ENCODE measurements around the gene BCAS1.

Gene BCAS1

DNA sequence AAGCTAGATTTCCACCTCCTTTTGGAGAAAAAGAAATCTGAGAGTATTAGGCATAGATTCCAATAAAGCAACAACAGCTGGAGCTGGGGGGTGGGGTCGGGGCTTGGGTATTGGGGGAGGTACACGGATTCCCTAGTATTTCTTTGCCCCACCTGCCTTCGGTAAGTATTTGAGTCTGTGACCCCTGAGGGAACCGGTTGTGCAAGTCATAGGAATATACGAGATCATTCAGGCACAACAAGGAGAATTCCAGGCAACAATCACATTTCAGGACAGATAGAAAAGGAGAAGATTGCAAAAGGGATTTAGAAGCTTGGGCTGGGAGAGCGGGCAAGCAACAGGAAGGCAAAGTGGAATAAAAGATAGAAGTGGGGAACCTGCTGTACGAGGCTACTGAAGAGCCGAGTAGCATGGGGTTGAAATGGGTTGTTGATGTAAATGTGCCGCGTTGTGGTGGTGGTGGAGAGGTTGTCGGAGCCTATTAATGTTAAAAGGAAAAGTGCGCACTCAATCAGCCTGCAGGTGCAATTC, 148.9 kb downstream of the BCAS1 start:
- no peak for DNase-seq

- no peak for DNase-seq
These were observed 149.6 kb downstream of the BCAS1 start for GRCh38 chr20:53920647-53921245.

GRCh38 chr20:53919886-53920285, 150.5 kb downstream of the BCAS1 start:
- no peak for DNase-seq

DNA sequence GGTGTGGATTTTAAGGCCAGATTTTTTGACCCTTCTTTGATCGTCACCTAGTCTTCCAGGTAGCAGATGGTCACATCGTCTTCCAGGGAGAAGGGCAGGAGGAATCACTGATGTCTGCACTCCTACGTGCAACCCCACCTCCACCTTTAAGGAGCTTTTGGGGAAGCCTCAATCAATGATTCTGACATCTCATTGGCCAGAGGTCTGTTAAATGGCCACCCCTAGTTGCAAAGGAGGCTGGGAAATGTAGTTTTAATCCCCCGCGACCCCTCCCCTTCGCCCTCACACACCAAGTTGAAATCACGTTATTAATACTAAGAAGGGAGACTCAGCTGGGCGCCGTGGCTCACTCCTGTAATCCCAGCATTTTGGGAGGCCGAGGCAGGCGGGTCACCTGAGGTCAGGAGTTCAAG, 151.4 kb downstream of the BCAS1 start:
- DNase-seq: no peak

GRCh38 chr20:53918020-53918311, 152.4 kb downstream of the BCAS1 start:
- DNase-seq: no peak

DNA sequence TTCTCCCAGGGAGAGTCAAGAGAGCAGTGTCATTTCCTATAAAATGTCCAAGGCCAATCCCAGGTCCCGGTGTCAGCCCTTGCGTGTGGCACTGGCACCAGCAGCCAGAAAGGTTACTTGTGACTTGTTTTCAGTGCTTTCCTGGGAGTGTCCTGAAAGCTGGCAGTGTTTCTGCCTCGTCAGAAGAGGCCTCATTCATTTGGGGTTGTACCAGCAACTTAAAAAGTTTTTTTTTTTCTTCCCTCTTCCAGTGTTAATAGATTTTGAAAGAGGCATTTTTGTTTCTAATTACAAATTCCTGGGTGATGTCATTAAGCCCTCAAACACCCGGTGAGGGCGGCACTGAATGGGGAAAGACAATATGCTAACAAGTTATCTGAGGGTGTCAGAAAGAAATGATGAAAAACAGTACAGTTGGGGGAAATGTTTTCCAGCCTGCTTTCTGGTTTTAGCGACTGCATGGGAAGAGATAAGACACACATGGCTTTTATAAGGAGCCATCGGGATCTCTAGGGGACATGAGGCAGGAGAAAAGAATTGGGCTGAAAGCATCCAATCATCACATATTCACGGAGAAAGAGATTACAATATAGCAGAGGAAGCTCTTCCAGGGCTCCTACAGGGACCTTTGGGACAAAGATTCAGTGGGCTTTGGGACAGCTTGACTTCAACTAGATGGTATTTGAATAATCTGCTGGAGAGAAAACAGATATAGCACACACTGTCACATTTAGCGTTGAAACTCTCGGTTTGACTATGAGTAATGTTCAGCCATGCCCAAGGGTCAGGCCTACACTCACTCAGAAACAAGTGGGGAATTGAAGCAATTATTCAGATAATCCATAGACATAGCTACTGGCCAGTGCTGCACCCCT, 153.0 kb downstream of the BCAS1 start:
- DNase-seq: no peak

DNA sequence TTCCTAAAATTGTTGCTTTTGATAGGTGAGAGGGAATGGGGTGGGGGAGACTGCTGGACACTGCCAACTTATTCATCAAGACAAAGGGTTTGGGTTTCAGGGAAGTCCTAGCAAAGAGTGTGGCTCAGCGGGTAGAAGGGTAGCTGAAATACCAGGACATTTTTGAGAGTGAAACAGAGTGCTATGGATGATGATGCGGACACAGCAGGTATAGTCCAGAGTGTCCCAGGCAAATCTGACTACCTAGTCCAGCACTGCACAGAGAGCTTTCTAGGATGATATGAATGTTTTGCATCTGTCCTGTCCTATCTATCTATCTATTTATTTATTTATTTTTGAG, 154.3 kb downstream of the BCAS1 start:
- no peak for DNase-seq

DNA sequence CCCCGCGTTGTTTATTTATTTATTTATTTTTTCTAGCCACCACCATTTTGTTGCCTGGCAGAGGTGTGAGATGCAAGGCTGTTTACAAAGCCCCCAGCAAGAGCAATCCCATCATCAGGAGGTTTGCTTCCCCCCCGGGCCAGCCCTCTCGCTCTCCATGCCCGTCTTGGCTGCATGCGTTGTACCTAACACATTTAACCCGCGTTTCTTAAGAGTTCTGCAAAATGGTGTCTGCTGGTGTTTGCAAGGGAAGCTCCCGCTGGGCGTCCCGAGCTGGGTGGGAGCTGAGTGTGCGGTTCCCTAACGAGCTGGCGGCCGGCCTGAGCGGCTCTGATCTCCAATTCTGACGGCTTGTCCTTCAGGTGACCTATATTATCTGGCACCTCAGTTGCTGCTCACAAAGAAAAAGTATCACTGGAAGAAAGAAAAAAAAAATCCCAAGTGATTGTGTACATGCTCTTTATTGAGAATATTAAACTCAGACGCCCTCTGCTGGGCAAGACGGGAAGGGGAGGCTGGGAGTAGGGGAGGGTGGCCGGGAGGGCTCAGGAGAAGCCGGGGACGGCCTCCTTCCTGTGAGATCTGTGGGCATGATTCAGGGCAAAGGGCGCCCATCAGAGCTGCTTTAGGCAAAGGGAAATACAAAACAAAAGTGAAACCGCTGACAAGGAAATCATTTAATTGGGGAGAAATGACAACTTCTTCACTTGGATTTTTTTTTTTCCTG, 154.8 kb downstream of the BCAS1 start:
- peak; percentile 95 for DNase-seq

DNA sequence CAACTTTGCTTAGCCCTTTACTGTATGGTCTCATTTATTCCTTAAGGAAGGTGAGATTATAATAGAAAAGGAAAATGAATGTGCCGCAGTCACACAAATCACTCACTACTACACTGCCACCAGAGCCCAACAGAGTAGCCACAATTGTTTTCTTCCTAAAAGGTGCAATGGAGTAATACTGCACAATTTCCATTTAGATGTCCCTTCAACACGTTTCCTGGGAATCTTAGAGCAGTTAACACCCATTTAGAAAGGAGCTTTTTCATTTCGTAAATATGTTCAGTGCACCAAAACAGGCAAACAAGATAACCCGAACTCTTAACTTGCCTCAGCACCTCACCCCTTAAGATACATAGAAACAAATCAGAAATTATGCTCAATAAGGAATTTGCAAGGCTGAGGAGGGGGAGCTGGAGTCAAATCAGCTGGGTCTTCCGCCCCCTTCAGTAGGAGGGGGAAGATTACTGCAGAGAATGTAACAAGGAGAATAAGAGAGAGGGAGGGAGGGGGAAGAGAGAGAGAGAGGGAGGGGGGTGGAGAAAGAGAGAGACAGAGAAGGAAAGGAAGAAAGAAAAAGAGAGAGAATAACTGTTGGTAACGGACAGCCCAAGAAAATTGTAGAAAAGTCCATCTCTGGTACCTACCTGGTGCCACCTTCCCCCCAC, 155.5 kb downstream of the BCAS1 start:
- DNase-seq: no peak

DNA sequence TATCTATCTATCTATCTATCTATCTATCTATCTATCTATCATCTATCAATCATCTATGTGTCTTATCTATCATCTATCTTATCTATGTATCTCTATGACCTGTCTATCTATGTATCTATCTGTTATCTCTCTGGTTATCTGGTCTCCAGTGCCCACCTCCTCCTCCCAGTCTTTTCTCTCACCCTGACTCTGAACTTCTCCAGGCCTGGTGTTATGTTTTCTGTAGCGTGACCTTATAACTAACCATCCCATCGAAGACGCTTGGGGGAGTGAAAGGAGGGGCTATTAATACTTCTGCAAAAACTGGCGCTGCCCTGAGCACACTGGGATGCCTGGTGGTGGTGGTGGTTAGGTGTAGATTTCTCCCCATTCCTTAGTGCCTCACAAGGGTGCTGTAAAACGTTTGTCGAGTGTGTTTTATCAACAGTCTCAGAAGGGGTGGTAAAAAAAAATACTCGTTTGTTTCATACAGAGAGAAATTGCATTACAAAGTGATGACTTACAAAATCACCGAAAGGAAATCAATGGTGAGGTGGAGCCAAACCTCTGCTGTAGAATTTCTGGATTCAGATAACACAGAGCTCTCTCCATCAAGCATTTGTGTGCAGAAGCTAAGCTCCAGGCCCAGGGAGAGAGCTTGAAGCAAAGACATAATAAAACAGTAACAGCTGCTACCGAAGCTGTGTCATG, 156.2 kb downstream of the BCAS1 start:
- DNase-seq: no peak

GRCh38 chr20:53911301-53911700, 159.1 kb downstream of the BCAS1 start:
- no peak for DNase-seq

GRCh38 chr20:53910351-53911002, 159.9 kb downstream of the BCAS1 start:
- DNase-seq: no peak

- no peak for DNase-seq
These were observed 162.2 kb downstream of the BCAS1 start for GRCh38 chr20:53907968-53908751.

DNA sequence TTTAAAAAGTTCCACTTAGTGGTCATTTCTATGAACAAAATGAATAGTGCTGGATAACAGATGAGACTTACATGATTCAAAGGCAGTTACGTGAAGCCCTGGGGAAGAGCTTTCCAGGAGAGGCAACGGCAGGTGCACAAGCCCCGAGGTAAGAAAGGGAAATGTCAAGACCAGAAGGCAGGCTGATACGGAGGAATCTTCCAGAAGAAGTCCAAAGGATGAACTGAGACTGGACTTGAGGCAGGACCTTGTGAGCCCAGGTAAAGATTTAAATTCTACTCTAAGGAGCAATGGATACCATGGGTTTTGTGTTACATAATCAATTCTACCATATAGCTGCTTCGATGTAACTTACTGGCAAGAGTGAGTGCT, 164.6 kb downstream of the BCAS1 start:
- no peak for DNase-seq

DNA sequence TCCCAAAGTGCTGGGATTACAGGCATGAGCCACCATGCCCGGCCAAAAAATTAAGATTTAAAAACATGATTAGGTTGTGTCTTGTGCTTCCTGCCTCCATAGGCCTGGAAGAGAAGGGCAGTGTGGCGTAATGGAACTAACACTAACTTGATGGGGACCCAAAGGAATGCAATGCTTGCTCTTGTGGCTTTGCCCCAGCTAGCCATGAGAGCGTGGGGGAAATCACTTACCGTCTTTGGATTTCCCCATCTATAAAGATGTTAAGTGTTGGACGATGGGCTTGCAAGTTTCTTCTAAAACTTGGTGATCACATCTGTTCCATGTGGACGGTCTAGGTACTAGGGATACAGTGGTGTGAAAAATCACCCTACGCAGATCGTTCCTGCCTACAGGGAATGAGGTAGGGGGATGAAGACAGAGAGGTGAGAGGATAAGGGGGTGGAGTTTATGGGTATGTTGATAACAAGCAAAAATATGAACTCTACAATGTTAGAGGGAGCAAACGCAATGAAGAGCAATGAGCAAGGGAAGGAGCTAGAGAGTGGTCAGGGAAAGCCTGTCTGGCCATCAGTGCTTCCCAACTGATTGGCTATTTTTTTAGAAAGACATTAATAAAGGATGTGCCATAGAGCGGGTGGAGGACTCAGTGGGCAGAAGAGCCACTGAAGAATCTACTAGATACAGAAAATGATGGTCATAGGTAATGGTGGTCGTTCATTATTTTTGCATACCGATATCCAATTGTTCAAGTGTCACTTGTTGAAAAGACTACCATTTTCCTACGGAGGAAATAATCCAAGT, 165.2 kb downstream of the BCAS1 start:
- DNase-seq: no peak

- no peak for DNase-seq
These were observed 166.1 kb downstream of the BCAS1 start for GRCh38 chr20:53904261-53904660.

DNA sequence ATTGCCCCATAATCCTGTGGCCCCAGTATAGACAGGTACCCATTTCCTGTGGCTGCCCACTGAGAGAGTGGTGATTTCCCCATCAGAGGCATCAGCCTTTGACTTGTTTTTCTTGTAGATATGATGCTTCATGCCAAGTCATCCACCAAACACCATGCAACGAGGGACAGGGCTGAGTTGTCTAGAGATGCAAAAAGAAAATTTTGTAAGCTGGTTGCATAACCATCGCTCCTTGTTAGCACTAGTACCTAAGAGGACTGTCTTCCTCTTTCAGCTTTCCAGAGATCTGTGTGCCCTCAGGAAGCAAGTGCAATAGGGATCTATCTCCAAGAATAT, 166.8 kb downstream of the BCAS1 start:
- no peak for DNase-seq

- no peak for DNase-seq
These were observed 167.3 kb downstream of the BCAS1 start for GRCh38 chr20:53902968-53903651.

DNA sequence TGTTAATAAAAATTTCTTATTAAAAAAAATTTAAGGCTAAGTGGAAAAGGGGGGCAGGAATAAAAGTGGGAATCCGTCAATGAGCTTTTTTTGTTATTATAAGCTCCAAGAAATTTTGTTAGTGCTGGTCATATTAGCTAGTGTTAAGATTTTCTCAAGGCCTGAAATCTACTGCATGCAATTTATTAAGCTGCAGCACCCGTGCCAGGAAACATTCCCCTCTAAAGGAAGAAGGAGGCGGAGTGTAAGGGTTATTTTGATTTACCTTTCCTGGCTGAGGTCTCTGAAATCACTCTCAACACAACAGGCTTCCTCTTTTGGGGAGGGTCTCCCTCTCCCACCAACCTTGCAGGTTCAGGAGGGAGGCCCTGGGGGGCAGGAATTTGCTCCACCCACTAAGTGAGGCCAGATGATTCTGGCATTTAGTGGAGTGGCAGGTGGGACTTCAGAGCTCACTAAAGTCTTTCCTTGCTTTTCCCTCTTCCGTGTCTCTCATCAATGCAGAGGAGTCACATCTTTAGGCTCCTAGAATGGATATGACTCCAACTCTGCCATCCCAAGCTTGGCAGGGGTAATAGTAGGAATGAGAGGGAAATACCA, 168.8 kb downstream of the BCAS1 start:
- DNase-seq: no peak

- no peak for DNase-seq
These were observed 169.3 kb downstream of the BCAS1 start for GRCh38 chr20:53901064-53901463.

Measured in activated CD4-positive, alpha-beta T cell treated with anti-CD3 and anti-CD28 coated beads, Interleukin-2, amount 50 U/mL, for 1 hour (primary cell).